OCI-LY7 (cell line): ENCODE results near the gene IFFO2.

Source experiments
- EZH2phosphoT487 ChIP-seq: fragments of 200-600 bp; sonication (generic); IDR thresholded peaks from 2 replicates; pipeline ENCODE4 v1.6.1; 2018; ENCODE audit warnings: low read depth, borderline replicate concordance, mild to moderate bottlenecking, mixed run types, antibody characterized with exemption, low read length, moderate library complexity, mixed read lengths
- TF ChIP-seq, protein P1 (sequence below): fragments of 200-600 bp; sonication (generic); conservative IDR thresholded peaks from 2 replicates; pipeline ENCODE4 v1.5.1; 2014; ENCODE audit warnings: mild to moderate bottlenecking, antibody characterized with exemption, low read length, moderate library complexity, mixed read lengths

DNA sequence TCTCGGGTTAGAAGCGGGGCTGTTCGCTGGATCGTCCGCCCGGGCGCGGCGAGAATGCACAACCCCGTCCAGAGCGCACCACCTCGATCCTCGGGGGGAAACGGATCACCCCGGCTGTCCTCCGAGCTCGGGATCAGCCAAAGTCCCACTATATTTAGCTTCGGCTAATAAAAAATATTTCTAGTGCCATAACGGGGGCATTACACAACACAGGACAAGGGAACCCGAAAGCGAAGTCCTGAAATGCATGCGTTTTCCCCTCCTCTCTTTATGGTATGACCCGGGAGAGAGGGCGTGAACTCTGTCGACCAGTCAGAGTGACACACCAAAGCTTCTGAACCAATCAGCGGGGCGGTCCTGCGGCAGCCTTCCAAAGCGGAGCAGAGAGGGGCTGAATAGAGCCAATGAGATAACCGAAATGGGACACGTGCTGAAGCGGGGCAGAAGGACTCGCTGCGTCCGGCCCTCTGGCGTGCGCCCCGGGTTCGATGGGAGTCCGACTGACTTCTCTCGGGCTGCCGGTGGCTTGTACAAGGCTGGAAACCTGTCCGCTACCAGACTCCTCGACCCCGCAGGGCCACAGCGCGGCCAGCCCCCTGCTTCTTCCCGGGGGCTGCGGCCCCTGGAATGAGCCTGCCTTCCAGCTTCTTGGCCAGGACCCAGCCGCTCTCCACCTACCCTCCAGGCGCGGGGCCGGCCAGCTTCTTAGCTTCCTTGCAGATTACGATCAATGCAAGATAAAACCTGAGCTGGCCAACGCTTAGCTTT lies 53.8 kb downstream of the IFFO2 start, which contains the start of gene ALDH4A1:
- TF ChIP-seq, protein P1, sequence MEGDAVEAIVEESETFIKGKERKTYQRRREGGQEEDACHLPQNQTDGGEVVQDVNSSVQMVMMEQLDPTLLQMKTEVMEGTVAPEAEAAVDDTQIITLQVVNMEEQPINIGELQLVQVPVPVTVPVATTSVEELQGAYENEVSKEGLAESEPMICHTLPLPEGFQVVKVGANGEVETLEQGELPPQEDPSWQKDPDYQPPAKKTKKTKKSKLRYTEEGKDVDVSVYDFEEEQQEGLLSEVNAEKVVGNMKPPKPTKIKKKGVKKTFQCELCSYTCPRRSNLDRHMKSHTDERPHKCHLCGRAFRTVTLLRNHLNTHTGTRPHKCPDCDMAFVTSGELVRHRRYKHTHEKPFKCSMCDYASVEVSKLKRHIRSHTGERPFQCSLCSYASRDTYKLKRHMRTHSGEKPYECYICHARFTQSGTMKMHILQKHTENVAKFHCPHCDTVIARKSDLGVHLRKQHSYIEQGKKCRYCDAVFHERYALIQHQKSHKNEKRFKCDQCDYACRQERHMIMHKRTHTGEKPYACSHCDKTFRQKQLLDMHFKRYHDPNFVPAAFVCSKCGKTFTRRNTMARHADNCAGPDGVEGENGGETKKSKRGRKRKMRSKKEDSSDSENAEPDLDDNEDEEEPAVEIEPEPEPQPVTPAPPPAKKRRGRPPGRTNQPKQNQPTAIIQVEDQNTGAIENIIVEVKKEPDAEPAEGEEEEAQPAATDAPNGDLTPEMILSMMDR: no peak
- no peak for TF ChIP-seq EZH2phosphoT487
